Measurements from ENCODE around the gene SPRR1B.

DNA sequence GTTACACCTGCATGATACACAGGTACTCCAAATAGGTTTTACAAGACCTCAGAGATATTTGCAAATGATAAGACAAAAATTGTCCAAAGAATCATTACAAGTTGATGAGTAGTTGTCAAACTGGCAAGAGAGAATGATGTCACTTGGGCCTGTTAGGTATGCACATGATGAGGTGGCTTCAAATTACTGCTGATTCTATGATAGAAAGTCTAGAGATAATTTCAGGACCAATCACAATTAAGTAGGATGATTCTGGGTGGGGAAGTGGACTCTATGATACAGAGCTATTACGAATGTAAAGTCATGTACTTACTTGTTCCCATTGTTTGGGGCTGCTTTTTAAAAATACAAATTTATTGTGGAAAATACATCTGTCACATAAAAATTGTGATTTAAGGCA, 5.2 kb upstream of the SPRR1B start:
- TF ChIP-seq, protein P1, sequence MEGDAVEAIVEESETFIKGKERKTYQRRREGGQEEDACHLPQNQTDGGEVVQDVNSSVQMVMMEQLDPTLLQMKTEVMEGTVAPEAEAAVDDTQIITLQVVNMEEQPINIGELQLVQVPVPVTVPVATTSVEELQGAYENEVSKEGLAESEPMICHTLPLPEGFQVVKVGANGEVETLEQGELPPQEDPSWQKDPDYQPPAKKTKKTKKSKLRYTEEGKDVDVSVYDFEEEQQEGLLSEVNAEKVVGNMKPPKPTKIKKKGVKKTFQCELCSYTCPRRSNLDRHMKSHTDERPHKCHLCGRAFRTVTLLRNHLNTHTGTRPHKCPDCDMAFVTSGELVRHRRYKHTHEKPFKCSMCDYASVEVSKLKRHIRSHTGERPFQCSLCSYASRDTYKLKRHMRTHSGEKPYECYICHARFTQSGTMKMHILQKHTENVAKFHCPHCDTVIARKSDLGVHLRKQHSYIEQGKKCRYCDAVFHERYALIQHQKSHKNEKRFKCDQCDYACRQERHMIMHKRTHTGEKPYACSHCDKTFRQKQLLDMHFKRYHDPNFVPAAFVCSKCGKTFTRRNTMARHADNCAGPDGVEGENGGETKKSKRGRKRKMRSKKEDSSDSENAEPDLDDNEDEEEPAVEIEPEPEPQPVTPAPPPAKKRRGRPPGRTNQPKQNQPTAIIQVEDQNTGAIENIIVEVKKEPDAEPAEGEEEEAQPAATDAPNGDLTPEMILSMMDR (IDR thresholded peaks at IDR 0.05), result no peak
- TF ChIP-seq POLR2A (IDR thresholded peaks at IDR 0.05) (no peak), EP300 (IDR thresholded peaks at IDR 0.05; ENCODE audit: low read depth) (no peak)

All from transverse colon (tissue), 3 donors.